NCI-H345 treated with DMSO at 0.1 percent for 48 hours (cell line): ENCODE results near the gene ATG4B.

Experiments
- DNase-seq: peaks from one replicate; lab custom pipeline; 2025; ENCODE audit not compliant: unreplicated experiment; lab: John Stamatoyannopoulos, UW

ATG4B gene

DNA sequence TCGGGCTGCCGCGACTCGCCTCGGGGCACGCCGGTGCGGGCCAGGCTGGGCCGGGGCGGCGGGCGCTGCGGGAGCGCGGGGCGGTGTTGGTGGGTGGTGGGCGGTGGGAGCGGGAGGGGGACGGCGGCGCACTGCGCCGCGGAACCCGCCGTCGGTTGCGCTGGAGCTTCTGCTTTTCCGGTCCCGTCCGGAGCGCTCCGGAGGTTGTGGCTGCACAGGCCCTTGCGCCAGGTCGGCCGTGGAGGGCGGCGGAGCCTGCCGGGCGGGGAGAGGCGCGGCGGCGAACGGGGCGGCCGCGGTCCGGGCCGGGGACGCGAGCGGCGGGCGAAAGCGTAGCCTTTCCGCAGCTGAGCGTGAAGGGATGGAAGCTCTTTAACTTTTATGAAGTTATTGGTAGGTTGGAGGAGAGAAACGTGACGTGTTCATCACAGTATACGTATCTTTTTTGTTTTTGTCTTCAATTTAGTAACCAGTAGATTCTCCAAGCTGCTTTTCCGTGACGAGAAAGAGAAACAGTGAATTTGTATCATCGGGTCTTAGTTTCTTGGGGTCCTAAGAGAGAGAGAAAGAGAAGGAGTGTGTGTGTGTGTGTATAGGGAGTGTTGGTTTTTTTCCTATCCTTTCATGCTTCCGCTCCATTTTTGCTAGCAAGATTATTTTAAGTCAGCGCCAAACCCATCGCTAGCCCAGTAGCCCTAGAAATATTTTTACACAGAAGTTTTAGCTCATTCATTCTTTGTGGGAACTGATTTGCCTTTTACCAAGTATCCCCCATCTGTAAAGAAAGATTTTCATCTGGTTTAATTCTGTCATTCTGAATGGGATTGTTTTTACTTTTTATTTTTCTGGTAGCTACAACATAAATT lies 535 bp downstream of the ATG4B start:
- DNase-seq, result no peak

DNA sequence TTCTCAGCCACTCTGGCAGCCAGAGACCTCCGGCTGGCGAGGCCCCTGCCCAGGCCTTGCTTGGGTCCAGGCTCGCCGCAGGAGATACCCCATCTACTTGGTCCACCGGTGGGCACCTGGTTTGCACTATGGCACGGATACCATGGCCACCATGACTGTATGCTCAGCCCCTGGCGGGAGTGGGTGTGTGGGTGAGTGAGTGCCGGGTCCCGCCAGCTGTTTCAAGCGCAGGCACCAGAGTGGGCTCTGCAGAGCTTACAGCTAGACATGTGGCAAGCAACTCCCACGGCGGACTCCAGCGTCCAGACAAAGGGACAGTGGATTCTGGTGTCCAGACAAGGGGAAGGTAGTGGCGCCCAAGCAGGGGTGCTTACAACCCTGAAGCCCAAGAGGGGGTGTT lies 1.4 kb downstream of the ATG4B start:
- DNase-seq, result no peak

DNA sequence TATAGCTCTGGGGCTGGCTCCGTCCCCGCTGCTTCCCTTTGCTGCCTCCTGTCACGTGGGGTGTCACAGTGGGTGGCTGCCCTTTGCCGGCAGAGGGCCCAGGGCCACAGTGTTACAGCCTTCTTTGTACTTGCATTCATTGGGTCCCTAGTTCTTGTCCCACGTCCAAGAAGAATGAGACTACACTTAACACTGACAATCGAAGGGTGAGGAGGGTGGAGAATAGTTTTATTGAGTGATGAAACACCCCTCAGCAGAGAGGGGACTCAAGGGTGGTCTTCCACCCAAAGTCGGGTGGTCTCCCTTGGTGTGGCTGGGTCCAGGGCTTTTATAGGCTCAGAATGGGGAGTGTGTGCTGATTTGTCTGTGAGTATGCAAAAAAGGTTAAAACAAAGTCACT lies 1.9 kb downstream of the ATG4B start:
- DNase-seq, result no peak

DNA sequence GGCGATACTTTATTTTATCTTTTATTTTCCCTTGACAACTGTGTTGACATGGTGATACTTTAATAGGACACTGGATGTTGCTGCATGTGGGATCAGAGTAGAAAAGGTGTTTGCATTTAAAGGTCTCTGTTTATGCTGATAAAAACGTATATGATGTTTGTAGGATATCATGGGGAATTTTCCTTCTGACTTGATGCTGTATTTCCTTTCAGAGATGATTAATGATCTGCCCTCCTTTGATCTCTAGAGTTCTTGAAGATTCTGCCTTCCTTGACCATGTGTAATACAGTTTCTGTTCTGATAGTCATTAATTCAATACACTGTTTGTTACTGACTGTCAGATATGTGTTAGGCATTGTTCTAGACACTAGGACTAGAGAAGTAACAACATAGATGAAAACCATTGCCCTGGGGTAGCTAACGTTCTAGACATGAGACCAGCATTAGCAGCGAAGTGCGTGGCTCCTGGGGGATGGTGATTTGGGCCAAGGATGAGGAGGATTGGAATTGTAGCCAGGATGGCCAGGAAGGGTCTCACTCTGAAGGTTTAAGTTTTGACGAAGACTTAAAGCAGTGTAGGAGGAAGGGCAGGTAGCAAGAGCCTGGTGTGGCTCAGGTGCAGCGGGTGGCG lies 2.8 kb downstream of the ATG4B start:
- DNase-seq, result no peak

DNA sequence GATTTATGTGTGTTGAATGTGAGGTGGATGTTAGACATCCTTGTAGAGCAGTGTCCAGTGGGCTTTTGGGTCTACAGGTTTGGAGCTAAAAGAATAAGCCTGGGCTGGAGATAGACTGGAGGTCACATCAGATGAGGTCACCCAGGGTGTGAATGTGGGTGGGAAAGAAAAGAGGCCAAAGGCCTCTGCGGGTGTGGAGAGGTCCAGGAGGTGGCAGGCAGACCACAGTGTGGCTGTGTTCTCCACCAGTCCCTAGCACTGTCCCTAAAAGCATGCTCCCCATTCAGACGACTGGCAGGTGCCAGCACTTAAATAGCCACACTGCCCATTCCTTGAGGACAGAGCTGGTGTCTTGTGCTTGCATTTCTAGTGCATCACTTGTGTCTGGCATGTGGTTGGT lies 4.1 kb downstream of the ATG4B start:
- DNase-seq, result no peak

DNA sequence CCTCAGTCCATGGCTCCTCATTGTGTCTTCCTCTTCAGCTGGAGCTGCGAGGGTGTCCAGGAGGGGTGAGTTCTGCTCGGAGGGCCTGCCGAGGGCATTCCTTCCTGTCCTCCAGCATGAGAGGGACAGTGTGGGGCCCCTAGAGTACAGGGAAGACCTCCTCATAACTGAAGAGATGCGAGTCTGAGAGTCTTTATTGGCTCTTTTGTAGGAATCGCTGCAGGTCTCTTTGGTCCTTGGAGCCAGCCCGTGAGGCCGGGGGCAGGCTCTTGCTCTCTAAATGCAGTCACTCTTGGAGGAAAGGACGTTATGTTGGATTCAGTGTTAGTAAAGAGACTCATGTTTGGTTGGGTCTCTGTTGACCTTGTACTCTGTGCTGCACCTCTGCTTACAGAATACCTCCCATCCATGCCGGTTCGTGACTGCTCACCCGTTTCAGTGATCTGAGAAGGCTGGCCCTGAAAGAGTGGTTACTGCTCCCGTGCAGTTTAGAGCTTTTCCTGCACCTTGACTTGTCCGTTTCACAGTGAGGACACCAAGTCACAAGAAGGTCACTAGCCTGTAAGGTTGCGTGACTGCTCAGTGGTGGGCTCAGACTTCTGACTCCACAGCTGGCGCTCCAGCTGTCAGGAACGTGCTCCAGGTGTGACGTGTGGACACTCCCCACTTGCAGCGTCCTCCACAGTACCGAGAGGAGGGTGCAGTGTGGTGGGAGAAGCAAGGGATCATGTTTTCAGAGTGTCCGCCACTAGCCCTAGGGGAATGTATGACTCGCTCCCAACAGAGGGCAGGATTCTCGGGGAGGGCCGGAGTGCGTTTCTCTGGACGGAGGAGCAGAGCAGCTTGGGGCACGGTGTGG lies 7.8 kb downstream of the ATG4B start:
- DNase-seq, result no peak

DNA sequence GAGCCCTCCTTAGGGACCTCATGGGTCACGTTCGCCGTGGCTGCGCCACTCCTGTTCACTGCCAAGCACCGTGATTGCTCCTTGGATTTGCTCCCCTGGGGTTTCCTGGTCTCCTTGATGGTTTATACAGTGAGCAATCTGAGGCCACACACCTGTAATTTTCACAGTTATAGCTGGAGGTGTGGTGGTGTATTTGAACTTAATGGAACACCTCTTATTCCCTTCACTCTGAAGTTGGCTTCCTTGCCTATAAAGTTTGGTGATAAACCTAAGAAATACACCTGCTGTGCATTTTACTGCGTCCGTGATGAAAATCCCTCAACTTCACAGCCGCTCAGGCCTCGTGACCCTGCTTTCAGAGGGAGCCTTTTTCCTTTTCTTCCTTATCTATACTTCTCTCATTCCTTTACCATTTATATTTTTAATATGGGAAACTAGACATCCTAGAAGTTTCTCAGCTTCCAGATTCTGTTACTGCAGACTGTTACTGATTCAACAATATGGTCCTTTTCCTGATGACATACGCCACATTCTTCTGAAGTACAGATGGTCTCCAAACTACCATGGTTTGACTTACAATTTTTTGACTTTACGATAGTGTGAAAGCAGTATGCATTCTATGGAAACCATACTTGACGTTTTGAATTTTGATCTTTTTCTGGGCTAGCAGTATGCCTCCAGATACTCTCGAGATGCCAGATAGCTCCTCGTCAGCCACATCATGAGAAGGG lies 8.6 kb downstream of the ATG4B start:
- DNase-seq, result no peak

DNA sequence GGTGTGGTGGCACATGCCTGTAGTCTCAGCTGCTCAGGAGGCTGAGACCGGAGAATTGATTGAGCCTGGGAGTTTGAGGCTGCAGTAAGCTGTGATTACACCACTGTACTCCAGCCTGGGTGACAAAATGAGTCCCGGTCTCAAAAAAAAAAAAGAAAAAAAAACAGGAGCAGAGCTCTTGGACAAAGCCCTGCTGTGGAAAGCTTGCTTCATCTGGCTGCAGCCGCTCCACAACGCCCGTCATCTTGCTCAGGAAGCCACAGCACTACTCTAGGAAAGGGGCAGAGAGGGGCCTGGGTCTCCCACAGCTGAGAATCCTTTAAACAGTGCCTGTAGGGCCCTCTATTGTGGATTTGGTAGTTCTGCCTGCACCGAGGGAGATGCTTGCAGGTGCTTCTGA lies 11.0 kb downstream of the ATG4B start:
- DNase-seq, result no peak

DNA sequence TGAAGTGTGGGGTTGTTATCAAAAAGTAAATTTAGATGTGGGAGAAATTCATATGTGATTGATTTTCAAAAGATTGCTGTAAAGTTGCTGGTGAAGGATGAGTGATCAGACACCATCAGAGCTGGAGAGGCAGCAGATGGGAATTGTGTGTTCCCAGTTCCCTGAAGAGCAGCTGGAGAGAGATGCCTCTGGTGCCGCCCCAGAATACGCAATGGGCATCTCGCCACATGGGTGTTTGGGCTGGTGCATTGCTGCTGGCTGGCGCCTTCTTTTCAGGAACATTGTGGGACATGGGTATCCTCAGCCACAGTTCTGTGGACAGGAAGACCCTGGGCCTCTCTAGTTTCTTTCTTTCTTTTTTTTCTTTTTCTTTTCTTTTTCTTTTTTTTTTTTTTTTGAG lies 11.9 kb downstream of the ATG4B start:
- DNase-seq, result no peak

DNA sequence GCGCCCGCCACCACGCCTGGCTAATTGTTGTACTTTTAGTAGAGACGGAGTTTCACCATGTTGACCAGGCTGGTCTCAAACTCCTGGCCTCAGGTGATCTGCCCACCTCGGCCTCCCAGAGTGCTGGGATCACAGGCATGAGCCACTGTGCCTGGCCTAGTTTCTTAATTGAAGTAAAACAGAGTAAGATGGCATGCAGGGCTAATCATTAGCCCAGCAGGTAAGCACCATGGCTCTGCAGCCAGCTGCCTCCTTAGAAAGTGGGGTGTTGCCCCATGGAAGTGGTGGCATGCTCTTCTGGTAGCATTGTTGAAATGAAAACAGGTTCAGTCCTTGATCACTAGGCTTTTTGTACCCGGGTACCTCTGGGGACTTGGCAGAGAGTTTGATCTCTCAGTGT lies 12.4 kb downstream of the ATG4B start:
- no peak for DNase-seq

DNA sequence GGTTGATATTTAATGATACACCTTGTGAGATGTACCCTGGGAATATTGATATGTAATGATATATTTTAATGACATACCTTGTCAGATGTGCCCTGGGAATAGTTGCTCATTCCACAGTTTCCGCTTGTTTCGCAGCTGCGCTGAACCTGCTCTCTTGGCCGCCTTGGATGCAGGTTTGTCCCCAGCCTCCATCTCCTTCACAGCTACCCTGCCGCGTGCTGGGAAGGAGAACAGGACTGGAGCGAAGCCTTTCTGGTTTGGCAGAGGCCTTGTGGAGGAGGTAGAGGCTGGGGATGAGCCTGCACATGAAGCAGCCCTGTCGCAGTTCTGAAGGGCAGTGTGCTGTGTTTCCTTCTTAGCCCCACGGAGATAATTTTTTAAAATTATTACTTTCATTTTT lies 14.6 kb downstream of the ATG4B start:
- DNase-seq, result no peak

DNA sequence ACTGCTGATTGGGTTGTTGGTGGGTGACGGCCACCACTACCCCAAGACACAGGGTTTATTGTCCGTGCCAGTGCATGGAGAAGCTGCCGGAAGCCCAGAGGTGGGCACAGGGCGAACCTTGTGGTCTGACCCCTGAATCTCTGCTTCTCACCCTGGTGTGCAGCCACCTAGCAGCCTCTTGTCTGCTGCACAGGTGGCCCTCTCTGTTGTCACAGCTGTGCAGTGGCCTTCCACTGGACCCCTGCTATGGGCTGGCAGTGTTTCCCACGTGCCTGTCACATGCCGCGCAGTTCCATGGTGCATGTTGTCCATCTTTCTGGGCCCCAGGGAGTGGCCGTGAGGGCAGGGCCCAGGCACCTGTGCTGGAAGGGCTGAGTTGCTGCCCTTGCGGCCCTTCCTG lies 15.2 kb downstream of the ATG4B start:
- no peak for DNase-seq

DNA sequence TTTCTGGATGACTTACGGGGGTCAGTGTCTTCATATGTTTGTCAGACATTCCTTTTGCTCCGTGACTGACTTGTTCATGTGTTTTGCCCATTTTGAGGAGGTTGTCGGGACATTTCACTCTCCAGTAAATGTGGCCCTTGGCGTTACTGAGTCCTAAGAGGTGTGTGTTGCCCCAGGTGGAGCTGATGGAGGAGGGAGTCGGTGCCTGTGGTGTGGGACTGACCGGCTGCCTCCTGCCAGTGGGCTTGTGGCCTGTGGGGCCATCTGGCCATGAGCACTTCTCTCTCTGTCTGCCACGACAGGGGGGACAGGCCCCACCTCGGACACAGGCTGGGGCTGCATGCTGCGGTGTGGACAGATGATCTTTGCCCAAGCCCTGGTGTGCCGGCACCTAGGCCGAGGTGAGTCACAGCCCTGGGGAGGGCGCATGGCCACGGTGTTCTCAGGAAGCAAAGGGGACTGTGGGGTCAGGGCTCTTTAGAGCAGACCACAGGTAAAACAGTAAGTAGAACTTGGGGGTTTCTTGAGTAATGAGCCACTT lies 15.8 kb downstream of the ATG4B start:
- DNase-seq, result no peak

DNA sequence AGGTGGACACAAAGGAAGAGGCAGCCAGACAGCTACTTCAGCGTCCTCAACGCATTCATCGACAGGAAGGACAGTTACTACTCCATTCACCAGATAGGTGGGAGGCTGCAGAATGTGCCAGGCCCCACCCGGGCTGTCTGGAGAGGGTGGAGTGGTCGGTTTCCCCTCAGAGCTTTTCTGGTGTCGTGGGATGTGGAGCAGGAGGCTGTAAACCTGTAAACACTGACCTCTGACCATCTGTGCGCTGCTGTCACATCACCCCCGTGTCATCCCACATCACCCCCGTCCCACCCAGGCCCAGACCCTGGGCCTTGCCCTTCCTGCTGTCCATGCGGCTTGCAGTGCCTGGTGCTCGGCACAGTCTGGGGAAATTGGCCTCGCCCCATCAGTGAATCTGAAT lies 17.1 kb downstream of the ATG4B start:
- no peak for DNase-seq

DNA sequence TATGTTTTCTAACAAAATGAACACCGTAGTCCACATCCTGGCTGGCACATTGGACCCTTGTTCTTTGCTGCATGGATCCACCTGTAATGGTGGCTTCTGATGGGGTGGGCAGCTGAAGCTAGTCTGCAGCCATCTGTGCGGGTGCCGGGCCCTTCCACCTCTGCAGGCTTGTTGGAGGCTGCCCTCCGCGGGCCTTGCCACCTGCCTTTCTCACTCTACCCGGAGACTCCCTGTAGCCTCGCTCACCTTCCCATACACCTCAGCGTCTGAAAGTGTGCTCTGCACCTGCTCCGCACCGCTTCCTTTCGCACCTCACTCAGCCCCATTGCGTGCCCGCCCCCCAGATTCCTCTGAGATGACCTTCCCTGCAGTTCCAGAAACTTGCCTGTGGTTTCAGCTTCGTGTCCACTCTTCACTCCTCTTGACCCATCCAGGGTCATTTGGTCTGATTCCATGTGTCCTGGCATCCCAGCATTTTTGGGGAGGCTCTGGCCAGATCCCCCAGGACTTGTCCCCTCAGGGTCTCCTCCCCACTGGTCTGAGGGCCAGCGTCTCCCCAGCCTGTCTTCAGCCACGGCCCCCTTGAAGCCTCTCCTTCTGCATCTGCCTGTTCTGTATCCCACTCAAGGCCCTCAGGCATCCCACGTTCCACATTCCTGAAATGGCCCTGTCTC lies 18.2 kb downstream of the ATG4B start:
- DNase-seq, result no peak

DNA sequence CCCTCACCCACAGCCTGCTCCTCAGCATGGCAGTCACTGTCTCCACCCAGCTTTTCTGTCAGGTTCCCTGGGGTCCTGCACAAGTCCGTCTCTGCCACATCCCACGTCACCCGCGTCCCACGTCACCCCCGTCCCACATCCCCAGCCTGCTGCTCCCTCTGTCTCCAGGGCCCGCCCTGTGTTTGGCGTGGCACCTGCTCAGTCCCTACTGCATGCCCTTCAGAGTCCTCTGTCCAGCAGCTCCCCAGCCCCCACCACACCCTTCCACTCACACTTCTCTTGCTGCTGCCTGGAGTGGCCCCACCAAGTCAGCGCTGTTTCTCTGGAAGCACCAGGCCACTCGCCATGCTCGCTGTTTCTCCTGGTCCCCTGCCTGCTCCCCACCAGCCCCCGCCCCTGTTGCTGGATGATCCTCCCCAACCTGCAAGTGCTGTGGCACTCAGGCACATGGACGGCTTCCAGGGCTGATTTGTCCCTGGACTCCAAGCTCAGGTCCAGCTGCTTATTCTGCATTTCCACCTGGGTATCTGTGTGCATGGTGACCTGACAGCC lies 18.8 kb downstream of the ATG4B start:
- no peak for DNase-seq

DNA sequence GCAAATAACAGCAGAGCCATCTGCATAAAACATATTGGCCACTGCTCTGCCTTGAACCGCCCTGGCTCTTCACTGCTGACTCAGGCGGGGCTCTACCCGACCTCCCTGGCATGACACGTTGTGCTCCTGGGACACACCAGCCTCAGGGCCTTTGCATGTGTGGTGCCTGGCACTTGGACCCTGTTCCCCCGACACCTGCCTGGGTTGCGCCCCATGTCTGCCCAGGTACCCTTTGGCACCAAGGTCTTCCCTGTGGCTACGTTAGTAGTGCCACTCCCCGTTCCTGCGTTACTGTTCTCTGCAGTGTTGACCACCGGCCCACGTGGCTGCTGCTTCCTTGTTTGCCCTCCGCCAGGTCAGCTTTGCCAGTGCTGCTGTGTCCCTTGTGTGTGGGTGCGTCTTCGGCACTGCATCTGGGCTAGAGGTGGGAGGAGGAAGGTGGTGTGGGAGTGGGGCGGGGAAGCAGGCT lies 20.3 kb downstream of the ATG4B start:
- DNase-seq, result no peak

DNA sequence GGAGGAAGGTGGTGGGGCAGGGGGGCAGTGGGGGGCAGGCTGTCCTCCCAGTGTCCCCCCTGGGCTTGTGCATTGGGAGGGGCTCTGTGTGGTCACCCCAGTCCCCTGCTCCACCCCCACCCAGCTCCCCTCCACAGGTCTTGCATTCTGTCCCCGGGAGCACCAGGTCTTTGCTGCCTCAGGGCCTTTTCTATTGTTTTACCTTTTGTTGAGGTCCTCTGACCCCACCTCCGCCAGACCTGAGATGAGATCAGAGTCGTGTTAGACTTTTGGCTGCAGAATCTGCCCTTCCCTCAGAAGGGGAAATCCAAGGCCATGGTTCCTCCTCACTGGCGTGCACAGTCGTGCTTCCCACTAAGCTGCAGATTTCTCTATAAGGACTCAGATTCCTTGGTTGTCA lies 20.8 kb downstream of the ATG4B start:
- DNase-seq, result no peak

DNA sequence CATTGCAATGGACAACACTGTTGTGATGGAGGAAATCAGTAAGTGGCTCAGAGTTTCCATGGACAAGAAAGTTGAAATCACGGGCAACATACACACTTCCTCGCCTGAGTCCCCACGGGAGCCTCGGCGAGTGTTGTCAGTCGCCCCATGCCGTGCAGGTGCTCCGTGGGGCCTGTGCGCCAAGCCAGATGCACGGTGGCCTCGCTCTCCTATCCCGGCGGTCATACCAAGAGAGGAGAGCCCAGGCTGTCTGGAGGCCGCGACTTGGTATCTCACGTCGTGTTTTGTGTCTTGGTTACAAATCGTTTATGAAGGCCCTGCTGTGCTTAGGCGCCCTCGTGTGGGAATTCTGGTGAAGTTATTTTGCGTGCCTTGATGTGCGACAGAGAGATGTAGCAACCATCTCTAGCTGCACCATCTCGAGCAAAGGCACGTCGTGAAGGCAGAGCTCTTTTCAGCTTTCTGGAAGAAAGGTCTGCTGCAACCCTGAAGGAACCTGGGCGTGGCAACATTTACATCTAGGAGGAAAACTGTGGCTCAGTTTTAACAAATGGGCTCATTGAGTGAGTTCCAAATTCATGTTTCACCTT lies 21.8 kb downstream of the ATG4B start:
- DNase-seq, result peak; percentile 12
